HL-60 (cell line): ENCODE measurements around the gene SCAMP5.

Experiments used
- CTCF ChIP-seq: IDR thresholded peaks from one replicate; pipeline ENCODE4 v1.5.1; 2011; ENCODE audit warnings: low read length, control low read depth, inconsistent platforms; ENCODE audit not compliant: insufficient read depth
- GABPA ChIP-seq: IDR thresholded peaks from 2 replicates; pipeline ENCODE4 v1.6.1; 2012; ENCODE audit warnings: low read depth
- POLR2AphosphoS5 ChIP-seq: IDR thresholded peaks from 2 replicates; pipeline ENCODE4 v1.6.1; 2012; ENCODE audit warnings: low read depth
- TF ChIP-seq, protein P1 (sequence below): IDR thresholded peaks from 2 replicates; pipeline ENCODE4 v1.6.1; 2012; ENCODE audit warnings: low read depth; ENCODE audit not compliant: insufficient replicate concordance

DNA sequence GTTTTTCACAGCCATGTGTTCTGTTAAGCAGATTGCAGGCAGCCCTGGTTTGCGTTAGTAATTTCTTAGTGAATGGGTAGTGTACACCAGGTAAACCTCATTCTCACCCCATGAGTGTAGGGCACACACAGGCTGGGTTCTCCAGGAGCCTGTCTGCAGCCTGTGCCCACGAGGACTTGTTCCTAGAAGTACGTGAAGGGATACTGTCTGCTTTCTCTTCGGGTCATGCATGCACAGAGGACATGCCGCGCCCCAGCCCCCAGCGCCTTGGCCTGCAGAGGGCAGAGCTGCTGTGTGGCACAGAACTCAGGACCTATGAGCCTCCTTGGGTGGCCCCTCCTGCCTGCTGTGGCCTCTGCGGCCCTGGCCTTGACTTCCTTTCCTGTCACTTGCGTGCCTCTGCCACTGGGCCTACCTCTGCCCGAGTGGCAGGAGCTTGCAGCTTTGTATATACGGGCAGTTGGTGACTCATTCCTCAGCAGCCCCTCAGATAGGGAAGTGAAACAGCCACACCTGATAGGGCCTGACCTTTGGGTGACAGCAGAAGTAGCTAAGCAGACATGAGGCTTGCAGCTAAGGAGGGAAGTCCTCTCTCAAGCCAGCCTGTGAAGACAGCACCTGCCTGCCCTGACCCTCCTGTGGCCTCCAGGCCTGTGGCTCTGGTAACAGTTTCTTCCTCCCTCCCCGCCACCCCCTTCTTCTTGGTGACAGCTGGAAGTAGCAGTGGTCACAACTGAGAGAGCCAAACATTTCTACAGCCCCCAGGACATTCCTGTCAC lies 47.6 kb downstream of the SCAMP5 start:
- TF ChIP-seq POLR2AphosphoS5 (peak; percentile 93), CTCF (peak; percentile 76), GABPA (no peak)
- TF ChIP-seq, protein P1, sequence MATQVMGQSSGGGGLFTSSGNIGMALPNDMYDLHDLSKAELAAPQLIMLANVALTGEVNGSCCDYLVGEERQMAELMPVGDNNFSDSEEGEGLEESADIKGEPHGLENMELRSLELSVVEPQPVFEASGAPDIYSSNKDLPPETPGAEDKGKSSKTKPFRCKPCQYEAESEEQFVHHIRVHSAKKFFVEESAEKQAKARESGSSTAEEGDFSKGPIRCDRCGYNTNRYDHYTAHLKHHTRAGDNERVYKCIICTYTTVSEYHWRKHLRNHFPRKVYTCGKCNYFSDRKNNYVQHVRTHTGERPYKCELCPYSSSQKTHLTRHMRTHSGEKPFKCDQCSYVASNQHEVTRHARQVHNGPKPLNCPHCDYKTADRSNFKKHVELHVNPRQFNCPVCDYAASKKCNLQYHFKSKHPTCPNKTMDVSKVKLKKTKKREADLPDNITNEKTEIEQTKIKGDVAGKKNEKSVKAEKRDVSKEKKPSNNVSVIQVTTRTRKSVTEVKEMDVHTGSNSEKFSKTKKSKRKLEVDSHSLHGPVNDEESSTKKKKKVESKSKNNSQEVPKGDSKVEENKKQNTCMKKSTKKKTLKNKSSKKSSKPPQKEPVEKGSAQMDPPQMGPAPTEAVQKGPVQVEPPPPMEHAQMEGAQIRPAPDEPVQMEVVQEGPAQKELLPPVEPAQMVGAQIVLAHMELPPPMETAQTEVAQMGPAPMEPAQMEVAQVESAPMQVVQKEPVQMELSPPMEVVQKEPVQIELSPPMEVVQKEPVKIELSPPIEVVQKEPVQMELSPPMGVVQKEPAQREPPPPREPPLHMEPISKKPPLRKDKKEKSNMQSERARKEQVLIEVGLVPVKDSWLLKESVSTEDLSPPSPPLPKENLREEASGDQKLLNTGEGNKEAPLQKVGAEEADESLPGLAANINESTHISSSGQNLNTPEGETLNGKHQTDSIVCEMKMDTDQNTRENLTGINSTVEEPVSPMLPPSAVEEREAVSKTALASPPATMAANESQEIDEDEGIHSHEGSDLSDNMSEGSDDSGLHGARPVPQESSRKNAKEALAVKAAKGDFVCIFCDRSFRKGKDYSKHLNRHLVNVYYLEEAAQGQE: no peak
